MM.1S (cell line): ENCODE data around the gene NFATC2.

Experiments used
- DNase-seq: peaks from one replicate; pipeline ENCODE4 v3.0.0-alpha.2; 2015
- H2AFZ ChIP-seq: fragments of 300-600 bp; sonication (generic); 2 replicates; pipeline ENCODE4 v1.6.0; 2016; ENCODE audit warnings: antibody characterized with exemption, low read length
- H3F3A ChIP-seq: fragments of 300-600 bp; sonication (generic); 2 replicates; pipeline ENCODE4 v1.6.1; 2016; ENCODE audit warnings: mild to moderate bottlenecking, antibody characterized with exemption, low read length, moderate library complexity, mixed read lengths; ENCODE audit not compliant: insufficient read depth
- H3K27ac ChIP-seq: fragments of 300-600 bp; sonication (generic); 2 replicates; pipeline ENCODE4 v1.5.1; 2016; ENCODE audit warnings: mild to moderate bottlenecking, low read length
- H3K27me3 ChIP-seq: fragments of 300-600 bp; sonication (generic); replicated peaks from 2 replicates; pipeline ENCODE4 v1.6.0; 2016; ENCODE audit warnings: low read length; ENCODE audit not compliant: insufficient read depth
- H3K36me3 ChIP-seq: fragments of 300-600 bp; sonication (generic); replicated peaks from 2 replicates; pipeline ENCODE4 v1.6.1; 2016; ENCODE audit warnings: mild to moderate bottlenecking, low read length, mixed read lengths; ENCODE audit not compliant: insufficient read depth
- H3K4me1 ChIP-seq: fragments of 300-600 bp; sonication (generic); 2 replicates; pipeline ENCODE4 v1.6.1; 2016; ENCODE audit warnings: low read length, mixed read lengths
- H3K4me2 ChIP-seq: fragments of 300-600 bp; sonication (generic); 2 replicates; pipeline ENCODE4 v1.6.0; 2016; ENCODE audit warnings: low read depth, low read length
- H3K4me3 ChIP-seq: fragments of 300-600 bp; sonication (generic); 2 replicates; pipeline ENCODE4 v1.5.1; 2016; ENCODE audit warnings: low read length, mixed read lengths
- H3K79me2 ChIP-seq: fragments of 300-600 bp; sonication (generic); 2 replicates; pipeline ENCODE4 v1.6.1; 2016; ENCODE audit warnings: mixed run types, low read length, mixed read lengths
- H3K9ac ChIP-seq: fragments of 300-600 bp; sonication (generic); 2 replicates; pipeline ENCODE4 v1.6.1; 2016; ENCODE audit warnings: low read length, mixed read lengths
- H3K9me2 ChIP-seq: fragments of 300-600 bp; sonication (generic); replicated peaks from 2 replicates; pipeline ENCODE4 v1.6.1; 2016; ENCODE audit warnings: mild to moderate bottlenecking, low read length, mixed read lengths; ENCODE audit not compliant: insufficient read depth
- H3K9me3 ChIP-seq: fragments of 300-600 bp; sonication (generic); replicated peaks from 2 replicates; pipeline ENCODE4 v1.6.1; 2016; ENCODE audit warnings: mild to moderate bottlenecking, low read length, mixed read lengths; ENCODE audit not compliant: insufficient read depth
- H4K20me1 ChIP-seq: fragments of 300-600 bp; sonication (generic); 2 replicates; pipeline ENCODE4 v1.6.1; 2016; ENCODE audit warnings: mild to moderate bottlenecking, low read length, moderate library complexity, mixed read lengths; ENCODE audit not compliant: insufficient read depth
- EZH2 ChIP-seq: fragments of 300-600 bp; sonication (generic); optimal IDR thresholded peaks from 2 replicates; pipeline ENCODE3; 2017; ENCODE audit warnings: low read depth, mild to moderate bottlenecking, antibody characterized with exemption, low read length, mixed read lengths
- EZH2phosphoT487 ChIP-seq: fragments of 300-600 bp; sonication (generic); IDR thresholded peaks from 2 replicates; pipeline ENCODE4 v1.6.1; 2018; ENCODE audit warnings: antibody characterized with exemption, low read length
- TF ChIP-seq, protein P1 (sequence below): fragments of 300-600 bp; sonication (generic); IDR thresholded peaks from 2 replicates; pipeline ENCODE4 v1.5.1; 2016; ENCODE audit warnings: antibody characterized with exemption, low read length, mixed read lengths

The NFATC2 gene

DNA sequence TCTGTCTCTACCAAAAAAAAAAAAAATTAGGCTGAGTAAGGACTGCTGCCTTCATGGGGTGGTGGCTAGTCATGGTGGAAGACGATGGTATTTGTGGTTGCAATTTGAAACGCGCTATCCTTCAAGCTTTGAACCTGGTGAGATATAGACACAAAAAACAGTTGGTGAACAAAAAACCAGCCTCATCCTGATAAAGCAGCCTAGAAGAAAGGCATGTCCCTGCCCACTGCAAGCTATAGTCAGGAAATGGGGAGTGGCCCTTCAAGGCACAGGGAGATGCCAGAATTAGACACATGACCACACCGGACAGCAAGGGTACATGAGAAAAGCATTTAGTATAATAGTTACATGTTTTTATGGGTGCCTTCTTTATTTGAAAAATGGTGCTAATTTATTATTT is 193.6 kb downstream of the NFATC2 start:
- Histone ChIP-seq H3K9me2 (no peaks in the 10 kb centered on the region), H3K36me3 (no peaks in the 10 kb centered on the region), H2AFZ (no peak overlapping the region), H3K27me3 (no peaks in the 10 kb centered on the region), H3F3A (no peaks in the 10 kb centered on the region), H3K27ac (no peak overlapping the region), H3K79me2 (no peaks in the 10 kb centered on the region), H3K9me3 (no peaks in the 10 kb centered on the region), H4K20me1 (no peaks in the 10 kb centered on the region), H3K4me3 (no peak overlapping the region), H3K4me2 (no peak overlapping the region), H3K4me1 (no peaks in the 10 kb centered on the region), H3K9ac (no peak overlapping the region)
- DNase-seq = no peak
- no peak for TF ChIP-seq EZH2
- TF ChIP-seq EZH2phosphoT487 = no peak
- TF ChIP-seq, protein P1, sequence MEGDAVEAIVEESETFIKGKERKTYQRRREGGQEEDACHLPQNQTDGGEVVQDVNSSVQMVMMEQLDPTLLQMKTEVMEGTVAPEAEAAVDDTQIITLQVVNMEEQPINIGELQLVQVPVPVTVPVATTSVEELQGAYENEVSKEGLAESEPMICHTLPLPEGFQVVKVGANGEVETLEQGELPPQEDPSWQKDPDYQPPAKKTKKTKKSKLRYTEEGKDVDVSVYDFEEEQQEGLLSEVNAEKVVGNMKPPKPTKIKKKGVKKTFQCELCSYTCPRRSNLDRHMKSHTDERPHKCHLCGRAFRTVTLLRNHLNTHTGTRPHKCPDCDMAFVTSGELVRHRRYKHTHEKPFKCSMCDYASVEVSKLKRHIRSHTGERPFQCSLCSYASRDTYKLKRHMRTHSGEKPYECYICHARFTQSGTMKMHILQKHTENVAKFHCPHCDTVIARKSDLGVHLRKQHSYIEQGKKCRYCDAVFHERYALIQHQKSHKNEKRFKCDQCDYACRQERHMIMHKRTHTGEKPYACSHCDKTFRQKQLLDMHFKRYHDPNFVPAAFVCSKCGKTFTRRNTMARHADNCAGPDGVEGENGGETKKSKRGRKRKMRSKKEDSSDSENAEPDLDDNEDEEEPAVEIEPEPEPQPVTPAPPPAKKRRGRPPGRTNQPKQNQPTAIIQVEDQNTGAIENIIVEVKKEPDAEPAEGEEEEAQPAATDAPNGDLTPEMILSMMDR = no peak

DNA sequence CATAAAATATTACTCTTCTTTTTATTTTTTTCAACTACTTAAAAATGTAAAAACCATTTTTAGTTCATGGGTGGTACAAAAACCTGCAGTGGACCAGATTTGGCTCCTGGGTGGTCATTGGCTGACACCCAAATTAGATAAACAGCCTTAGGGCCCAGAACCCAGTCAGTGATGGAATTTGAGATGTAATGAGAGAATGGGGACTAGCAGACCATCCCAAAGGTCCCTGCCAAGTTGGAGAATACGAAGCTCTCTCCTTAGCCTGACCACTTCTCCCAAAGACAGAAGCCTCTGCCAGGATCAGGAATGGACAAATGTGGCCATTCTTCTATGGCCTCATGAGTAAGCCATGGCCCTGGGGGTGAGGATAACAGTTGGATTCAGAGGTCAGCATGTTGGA is 194.7 kb downstream of the NFATC2 start:
- no peak overlapping the region for H3K4me2 ChIP-seq
- no peaks in the 10 kb centered on the region for H3K36me3 ChIP-seq
- H3K9ac ChIP-seq = no peak overlapping the region
- H3K9me3 ChIP-seq = no peaks in the 10 kb centered on the region
- no peaks in the 10 kb centered on the region for H3K27me3 ChIP-seq
- no peaks in the 10 kb centered on the region for H3K79me2 ChIP-seq
- no peak overlapping the region for H3K4me3 ChIP-seq
- no peak overlapping the region for H2AFZ ChIP-seq
- H3K27ac ChIP-seq = no peak overlapping the region
- DNase-seq = no peak
- H3K4me1 ChIP-seq = peaks cover 6% of the 10 kb centered on the region
- peaks cover 2% of the 10 kb centered on the region; the same call in 1 of the 2 replicates for H3F3A ChIP-seq
- H3K9me2 ChIP-seq = no peaks in the 10 kb centered on the region
- TF ChIP-seq, protein P1 = no peak
- TF ChIP-seq EZH2 (no peak), EZH2phosphoT487 (no peak)
- H4K20me1 ChIP-seq = no peaks in the 10 kb centered on the region

DNA sequence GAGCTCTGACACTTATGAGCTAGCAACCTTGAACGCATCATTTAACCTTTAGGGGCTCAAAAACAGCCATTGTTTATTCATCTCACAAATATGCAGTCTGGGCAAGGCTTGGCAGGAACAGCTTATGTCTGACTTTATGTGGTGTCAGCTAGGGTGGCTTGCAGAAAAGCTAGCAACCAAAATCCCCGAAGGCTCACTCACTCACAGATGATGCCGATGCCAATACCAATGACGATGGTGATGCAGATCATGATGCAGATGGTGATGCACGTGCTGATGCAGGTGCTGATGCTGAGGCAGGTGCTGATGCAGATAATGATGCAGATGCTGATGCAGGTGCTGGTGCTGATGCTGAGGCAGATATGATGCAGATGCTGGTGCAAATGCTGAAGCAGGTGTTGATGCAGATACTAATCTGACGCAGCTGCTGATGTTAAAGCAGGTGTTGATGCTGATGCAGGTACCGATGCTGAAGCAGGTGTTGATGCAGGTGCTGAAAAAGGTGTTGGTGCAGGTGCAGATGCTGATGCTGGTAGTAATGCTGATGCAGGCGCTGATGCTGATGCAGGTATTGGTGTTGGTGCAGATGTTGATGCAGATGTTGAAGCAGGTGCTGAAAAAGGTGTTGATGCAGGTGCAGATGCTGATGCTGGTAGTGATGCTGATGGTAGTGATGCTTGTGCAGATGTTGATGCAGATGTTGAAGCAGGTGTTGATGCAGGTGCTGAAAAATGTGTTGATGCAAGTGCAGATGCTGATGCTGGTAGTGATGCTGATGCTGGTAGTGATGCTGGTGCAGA is 195.6 kb downstream of the NFATC2 start:
- Histone ChIP-seq H3K4me1 (peaks cover 10% of the 10 kb centered on the region), H3K4me3 (no peak overlapping the region), H3F3A (peaks cover 7% of the 10 kb centered on the region; the same call in 1 of the 2 replicates), H3K36me3 (no peaks in the 10 kb centered on the region), H3K27me3 (no peaks in the 10 kb centered on the region), H2AFZ (no peak overlapping the region), H3K9me2 (no peaks in the 10 kb centered on the region), H3K27ac (no peak overlapping the region), H3K9me3 (no peaks in the 10 kb centered on the region), H4K20me1 (no peaks in the 10 kb centered on the region), H3K4me2 (no peak overlapping the region), H3K79me2 (no peaks in the 10 kb centered on the region), H3K9ac (no peak overlapping the region)
- no peak for DNase-seq
- TF ChIP-seq, protein P1 = no peak
- TF ChIP-seq EZH2phosphoT487 (no peak), EZH2 (no peak)
